GM12874 (cell line): Measurements from ENCODE around the gene HDHD2.

Experiments
- TF ChIP-seq, protein P1 (sequence below): IDR thresholded peaks from 2 replicates; pipeline ENCODE4 v1.5.1; 2011; ENCODE audit warnings: low read depth, mild to moderate bottlenecking, control low read depth, low read length, moderate library complexity; ENCODE audit not compliant: insufficient read depth

HDHD2 gene

DNA sequence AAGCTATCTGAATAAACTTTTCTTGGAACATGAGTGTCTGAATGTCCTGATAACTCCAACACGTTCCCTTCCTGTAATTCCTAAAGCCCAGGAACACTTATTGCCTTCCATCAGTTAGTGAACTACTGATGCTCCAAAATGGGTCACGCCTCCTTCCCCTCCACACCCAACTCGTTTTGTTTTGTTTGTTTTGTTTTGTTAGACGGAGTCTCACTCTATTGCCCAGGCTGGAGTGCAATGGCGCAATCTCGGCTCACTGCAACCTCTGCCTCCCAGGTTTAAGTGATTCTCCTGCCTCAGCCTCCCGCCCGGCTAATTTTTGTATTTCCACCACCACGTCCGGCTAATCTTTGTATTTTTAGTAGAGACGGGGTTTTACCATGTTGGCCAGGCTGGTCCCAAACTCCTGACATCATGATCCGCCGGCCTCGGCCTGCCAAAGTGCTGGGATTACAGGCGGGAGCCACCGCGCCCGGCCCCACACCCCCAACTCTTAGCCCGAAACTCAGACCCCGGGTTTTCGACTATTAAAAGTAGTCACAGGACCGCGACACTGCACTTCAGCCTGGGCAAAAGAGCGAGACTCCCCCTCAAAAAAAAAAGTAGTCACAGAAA is 25.1 kb upstream of the HDHD2 start:
- TF ChIP-seq, protein P1, sequence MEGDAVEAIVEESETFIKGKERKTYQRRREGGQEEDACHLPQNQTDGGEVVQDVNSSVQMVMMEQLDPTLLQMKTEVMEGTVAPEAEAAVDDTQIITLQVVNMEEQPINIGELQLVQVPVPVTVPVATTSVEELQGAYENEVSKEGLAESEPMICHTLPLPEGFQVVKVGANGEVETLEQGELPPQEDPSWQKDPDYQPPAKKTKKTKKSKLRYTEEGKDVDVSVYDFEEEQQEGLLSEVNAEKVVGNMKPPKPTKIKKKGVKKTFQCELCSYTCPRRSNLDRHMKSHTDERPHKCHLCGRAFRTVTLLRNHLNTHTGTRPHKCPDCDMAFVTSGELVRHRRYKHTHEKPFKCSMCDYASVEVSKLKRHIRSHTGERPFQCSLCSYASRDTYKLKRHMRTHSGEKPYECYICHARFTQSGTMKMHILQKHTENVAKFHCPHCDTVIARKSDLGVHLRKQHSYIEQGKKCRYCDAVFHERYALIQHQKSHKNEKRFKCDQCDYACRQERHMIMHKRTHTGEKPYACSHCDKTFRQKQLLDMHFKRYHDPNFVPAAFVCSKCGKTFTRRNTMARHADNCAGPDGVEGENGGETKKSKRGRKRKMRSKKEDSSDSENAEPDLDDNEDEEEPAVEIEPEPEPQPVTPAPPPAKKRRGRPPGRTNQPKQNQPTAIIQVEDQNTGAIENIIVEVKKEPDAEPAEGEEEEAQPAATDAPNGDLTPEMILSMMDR = no peak

DNA sequence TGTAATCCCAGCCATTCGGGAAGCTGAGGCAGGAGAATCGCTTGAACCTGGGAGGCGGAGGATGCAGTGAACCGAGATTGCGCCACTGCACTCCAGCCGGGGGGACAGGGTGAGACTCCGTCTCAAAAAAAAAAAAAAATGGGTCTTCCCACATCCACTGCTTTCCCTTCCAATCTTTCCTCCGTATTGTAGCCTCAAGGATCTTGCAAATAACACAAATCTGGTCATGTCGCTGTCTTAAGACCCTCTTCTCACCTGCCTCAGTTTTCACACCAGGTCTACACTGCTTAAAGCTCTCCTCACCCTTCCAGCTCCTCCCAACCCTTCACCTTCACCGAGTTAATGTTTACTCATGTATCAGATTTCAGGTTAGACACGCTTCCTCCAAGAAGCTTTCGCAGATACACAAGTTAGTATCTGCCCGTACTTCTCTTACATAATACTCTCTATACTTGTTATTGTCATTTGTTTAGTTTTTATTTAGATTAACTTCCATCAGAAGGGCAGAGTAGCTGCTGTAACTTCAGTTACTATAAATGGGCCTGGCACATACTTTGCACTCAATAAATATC is 24.3 kb upstream of the HDHD2 start:
- TF ChIP-seq, protein P1 = no peak

DNA sequence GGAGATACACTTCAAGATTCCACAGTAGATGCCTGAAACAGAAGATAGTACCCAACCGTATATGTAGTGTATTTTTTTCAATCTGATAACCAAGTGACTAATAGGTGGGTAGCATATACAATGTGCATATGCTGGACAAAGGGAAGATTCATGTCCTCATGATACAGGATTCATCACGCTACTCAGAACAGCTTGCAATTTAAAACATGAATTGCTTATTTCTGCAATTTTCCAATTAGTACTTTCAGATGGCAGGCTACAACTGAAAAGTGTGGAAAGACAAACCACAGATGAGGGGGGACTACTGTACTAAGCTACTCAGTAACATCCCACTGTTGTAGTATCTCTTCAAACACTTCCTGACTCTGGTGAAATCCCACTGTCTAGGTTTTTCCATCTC is 22.2 kb upstream of the HDHD2 start:
- TF ChIP-seq, protein P1 = no peak

DNA sequence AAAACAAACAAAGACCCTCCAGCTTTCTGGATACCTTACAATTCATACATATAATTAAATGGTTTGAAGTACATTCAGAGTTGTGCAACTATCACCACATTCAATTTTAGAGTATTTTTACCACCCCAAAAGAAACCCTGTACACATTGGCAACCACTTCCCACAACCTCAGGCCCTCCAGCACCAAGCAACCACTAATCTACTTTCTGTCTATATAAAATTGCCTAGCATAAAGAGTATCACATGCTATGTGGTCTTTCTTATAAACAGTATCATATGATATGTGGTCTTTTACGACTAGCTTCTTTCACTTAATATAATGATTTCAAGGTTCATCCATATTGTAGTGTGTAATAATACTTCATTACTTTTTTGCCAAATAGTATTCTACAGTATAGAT is 18.6 kb upstream of the HDHD2 start:
- TF ChIP-seq, protein P1 = no peak

DNA sequence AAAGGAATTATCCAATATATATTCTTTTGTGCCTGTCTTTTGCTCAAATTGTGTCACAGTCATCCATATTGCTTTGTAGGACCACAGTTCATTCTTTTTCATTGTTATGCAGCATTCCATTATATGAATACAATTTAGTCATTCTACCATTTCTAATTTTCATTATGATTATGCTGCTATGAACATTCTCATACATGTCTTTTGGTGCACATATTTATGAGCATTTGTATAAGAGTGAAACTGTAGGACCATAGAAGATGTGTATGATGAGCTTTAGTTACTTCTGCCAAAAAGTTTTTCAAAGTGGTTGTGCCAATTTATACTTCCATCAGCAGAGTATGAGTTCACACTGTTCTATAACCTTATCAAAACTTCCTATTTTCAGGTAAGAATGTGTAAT is 18.2 kb upstream of the HDHD2 start:
- TF ChIP-seq, protein P1 = no peak

DNA sequence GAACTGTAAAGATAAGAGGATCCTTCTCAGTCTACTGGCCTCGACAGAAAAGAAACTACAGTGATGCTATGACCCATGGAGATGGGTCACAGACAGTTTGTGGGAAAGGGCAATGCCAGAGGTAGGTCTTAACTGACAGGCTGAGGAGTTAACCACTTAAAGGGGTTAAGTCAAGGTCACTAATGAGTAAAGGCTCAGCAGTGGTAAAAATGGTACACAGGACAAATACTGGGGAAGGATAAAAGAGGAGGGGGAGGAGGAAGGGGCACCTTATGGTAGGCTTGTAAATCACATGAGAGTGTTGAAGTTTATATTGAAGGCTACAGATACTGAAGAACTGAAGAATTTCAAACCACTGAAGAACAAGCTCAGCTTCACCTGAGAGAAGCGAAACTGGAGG is 16.0 kb upstream of the HDHD2 start:
- TF ChIP-seq, protein P1 = no peak

DNA sequence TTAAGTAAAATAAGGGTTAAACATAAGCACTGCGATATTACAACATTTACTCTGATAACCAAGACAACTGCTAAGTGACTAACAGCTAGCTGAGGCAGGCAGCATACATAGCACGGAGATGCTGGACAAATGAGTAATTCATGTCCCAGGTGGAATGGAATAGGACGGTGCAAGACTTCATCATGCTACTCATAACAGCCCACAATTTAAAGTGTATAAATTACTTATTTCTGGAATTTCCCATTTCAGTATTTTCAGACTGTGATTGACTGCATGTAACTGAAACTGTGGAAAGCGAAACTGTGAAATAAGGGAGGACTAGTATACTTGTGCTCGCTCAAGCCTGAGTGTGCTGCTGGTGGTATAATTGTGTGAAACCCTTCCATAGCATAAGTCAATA is 12.9 kb upstream of the HDHD2 start:
- TF ChIP-seq, protein P1 = no peak

DNA sequence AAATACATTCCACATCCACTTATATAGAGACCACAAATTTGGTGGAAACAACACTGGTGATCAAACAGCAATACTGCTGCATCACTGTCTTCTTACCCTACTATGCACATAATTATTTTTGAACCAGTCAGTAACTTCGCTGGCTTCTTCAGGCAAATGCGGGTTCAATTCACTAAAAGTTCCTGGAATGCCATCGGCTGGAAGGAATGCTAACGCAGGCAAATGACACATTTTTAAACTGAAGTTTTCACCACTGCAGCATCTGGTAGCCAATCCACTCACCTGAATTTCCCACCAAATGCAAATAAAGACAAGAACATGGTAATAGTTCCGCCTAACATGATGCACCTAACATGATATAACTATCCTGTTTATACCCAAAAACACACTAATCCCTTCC is 10.0 kb upstream of the HDHD2 start:
- TF ChIP-seq, protein P1 = no peak
